Stimulated activated CD8-positive, alpha-beta memory T cell treated with anti-CD3 and anti-CD28 coated beads, Interleukin-7, amount 100 ng/mL, for 1 hour (primary cell): ENCODE data around the gene FGGY.
"Not testable (repeated sequence)": the region's sequence is repeated elsewhere in the genome, so short reads cannot be mapped to it uniquely, and the experiment has no call there.

ENCODE experiments used
- DNase-seq, 2 donors: peaks; one replicate each; pipeline ENCODE4 v3.0.0-alpha.2; 2020; ENCODE audit warnings: low read depth in 2 of 2

The FGGY gene

DNA sequence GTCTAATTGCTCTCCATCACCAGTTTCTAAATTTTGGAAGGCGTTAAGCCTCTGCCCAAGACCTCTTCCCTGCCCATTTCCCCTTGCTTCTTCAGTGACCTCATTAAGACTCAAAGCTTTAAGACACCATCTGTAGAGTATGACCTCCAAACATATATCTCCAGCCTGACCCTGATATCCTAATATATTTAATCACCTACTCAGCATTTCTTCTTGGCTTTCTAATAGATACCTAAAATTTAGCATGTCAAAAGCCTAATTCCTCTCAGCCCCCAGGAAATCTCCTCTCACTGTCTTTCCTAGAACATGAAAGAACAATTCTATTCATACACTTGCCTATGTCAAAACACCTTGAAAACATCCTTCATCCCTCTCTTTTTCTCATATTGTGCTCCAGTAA, 282.3 kb downstream of the FGGY start:
- no peak for DNase-seq

- DNase-seq: no peak
Measured at GRCh38 chr1:59580257-59580656, 283.4 kb downstream of the FGGY start.

- not testable (repeated sequence) for DNase-seq
Measured at GRCh38 chr1:59592410-59592809, 295.5 kb downstream of the FGGY start.

GRCh38 chr1:59592924-59593323, 296.0 kb downstream of the FGGY start:
- DNase-seq: no peak

DNA sequence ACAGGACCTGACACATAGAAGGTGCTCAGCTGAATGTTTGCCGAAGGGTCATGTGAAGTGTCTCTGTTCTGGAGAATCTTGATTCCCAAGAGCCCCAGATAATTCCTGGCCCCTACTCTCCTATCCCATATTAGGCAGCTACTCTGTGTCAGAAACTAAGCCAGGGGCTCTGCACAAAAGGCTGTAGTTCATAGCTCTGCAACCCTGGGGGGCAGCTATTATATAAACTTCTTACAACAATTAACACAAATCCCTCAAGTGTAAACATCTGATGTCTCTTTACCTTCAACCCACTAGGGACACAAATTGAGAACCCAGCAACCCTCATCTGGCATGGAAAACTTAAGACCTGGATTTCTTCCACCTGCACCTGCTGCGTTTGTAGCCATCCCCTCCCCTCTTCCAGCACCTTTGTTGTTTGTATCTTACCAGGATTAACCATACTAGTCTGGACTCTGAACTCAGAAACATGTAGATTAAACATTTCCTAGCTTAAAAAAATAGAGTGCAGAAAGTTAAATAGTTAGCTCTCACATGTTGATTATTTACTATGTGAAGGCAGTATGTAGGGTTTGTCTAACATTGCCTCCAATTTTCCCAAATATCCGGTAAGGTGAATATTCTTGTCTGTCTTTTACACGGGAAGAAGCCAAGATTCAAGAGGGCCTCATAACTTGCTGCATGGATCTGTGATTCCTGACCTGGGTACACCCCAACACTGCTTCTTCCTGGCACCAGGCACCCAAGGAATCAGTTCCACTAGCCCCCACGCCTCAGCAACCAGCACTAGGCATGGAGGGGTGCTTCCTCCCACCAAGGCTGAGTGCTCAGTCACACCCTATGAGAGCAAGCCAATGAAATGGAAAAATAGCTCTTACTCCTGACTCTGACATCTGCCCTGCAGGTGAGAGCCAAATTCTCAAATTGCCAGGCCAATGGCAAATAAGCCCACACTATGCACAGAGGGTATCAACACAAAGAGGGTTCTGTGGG, 297.2 kb downstream of the FGGY start:
- DNase-seq: no peak

DNA sequence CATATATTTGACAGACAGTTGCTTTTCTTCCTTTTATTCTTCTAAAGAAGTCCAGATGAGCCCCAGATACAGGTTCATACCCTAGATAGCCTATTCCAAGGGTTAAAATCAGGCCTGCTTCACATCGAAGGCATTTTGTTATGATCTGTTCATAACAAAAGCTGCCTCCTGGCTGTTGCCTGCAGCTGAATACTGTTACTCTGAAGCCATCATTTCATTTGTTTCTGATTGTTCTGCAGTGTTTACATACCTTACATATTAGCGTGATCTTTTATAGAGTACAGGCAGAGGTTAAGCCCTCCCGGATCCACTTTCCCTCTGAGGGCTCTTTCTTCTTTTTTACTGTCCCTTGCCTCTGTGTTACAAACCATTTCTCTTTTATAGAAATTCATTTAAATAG, 298.9 kb downstream of the FGGY start:
- no peak for DNase-seq

DNA sequence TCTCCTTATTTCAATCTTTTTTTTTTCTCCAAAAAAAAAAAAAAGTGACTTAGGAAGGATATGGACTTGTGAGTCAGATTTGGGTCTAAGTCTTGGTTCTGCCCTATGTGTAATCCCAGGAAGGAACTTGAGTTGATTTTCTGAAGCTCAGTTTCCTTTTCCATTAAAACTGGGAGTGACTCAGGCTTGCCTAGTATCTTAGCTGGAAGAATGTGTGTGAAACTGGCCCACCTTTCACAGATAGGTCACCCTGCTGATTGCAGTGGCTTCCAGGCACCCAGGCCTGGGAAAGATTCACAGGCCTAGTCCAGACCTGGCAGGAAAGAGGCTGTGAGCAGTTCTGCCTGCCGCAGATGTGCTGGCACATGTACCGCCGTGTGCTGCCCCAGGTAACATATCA, 299.5 kb downstream of the FGGY start:
- no peak for DNase-seq

DNA sequence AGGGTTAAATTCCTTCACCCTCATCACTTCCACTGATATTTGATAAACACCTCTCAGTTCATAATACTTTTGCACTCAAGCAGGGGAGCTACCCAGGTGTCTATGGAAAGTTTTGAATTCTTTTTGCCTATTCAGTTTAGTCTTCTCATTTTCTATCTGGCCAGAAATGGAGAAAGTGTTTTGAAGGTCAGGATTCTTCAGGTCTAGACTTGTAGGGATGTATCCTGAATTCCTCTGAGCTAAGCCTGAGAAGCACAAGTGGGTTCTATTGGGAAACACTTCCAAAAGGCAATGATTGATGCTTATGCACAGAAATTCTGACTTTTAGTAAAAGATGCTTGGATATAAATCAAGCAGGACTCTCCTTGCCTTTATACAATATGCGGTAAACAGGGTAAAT, 300.1 kb downstream of the FGGY start:
- no peak for DNase-seq

DNA sequence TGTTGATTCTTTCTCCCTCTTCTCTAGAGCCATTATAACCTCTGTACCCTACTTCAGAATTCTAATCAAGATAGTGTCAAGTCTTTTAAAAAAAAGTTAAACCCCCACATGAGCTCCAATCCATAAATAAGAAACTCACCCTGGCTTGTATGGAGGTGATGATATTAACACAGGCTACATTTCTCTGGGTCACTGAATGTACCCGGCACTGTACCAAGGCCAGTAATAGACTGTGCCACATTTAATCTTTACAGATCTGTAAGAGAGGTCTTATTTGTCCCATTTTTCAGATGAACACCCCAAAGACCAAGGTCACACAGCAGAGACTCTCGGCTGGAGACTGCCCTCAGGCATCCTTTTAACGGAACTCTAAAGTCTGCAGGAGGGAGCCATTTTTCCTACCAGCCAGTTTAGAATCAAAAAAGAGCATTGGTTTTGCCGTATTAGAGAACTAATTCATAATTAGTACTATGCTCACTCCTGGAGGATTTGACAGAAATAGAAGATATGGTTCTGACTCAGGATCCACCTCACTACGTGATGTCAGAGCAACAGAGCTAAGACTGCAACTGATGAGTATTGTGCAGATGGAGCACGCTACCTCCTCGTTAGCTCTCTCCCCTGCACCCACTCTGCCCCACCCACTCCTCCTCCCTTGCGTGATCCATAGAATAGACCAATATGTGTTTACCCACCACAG, 300.7 kb downstream of the FGGY start:
- no peak for DNase-seq

DNA sequence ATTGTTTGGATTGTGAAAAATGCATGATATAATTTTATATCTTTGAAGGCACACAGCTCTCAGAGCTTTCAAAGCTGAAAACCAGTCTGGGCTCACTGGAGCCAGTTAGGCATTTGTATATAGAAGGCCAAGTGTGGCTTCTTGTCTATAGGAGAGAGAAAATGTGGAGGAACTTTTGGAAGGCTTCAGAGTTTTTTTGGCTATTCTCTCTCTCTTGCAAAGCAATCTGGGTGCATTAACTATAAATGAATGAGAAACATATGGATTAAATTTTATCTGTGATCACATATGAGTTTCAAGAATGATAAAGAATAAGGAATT, 301.2 kb downstream of the FGGY start:
- DNase-seq: no peak

DNA sequence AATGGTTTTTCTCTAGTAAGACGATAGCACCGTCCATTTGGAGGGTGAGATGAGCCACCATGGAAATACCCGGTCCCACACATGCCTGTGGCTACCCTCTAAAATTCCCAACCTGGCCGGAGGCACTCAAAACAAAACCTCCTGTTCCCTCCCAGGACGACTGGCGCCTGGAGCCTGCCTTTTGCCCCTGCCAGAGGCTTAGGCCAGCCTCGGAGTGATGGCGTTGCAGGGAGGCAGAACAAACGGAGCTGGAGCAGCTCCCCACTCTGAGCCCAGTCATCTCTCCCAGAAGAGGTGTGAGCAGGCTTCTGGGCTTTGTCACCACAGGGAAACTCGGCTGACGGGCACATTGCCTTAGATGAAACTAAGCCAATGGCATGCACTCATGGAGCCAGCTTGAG, 304.1 kb downstream of the FGGY start:
- DNase-seq: no peak

- no peak for DNase-seq
Measured at GRCh38 chr1:59601811-59602210, 304.9 kb downstream of the FGGY start.

DNA sequence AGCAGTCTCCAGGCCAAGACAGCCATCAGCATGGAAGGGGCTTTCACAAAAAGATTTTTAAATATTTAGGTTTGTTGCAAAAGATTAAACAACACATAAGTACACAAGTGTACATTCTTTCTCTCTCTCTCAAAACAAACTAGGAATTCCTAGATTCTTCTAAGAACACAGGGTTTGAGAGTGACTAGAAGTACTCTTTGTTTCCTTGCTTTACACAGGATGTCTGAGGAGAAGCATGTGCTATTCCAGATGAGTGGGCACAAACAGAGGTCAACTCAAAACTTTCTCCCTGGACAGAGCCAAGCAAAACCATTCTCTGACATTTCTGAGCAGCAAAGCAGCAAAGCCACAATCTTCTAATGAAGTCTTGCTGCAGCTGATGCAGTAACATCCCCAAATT, 307.3 kb downstream of the FGGY start:
- DNase-seq: no peak

DNA sequence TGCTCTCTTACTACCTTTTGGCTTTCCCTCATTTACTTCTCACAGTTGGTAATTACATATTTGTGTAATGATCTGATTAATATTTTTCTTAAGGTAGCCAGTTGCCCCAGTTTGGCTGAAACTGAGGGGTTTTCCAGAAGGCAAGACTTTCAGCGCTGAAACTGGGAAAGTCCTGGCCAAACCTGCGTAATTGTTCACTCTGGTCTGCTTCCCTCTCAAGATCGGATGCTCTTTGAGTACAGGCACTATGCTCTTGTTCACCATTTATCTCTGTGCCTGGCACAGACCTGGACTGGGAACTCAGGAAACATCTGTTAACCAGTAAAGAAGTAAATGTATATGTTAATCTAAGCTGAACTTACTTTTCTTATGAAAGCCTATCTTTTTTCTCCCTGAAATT, 308.3 kb downstream of the FGGY start:
- DNase-seq: no peak

DNA sequence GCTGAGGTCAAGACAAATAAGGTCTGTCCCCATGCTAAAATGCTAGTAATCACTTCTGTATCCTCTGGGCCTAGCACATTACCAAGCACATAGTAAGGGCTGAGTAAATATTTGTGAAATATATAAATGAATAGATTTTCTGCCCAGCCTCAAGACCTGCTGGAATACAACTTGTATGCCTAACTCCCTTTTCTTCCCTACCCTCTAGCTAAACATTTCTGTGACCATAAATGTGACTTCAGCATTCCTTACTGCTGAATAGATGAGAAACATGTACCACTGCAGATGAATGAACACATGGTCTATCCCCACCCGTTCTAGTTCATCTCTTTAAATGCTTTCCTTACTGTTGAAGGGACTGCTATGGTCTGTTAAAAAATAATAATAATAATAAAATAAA, 308.9 kb downstream of the FGGY start:
- no peak for DNase-seq

DNA sequence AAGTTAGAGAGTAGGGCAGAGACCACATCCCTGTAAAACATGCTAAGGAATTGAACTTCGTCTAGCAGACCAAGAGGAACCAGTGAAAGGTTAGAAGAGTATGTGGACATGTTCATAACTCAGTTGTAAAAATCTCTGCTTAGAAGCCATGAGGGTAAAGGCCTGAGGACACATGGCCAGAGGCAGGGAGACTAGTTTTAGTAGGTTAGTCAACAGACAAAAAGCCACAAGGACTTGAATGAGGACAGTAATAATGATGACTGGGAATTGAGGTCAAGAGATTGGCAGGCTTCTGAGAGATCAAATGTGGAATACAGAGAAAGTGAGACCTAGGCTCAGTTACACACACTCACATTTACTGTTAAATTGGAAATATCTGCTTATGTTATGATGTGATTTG, 312.4 kb downstream of the FGGY start:
- no peak for DNase-seq

- DNase-seq: not testable (repeated sequence)
Measured at GRCh38 chr1:59610499-59610898, 313.6 kb downstream of the FGGY start.

DNA sequence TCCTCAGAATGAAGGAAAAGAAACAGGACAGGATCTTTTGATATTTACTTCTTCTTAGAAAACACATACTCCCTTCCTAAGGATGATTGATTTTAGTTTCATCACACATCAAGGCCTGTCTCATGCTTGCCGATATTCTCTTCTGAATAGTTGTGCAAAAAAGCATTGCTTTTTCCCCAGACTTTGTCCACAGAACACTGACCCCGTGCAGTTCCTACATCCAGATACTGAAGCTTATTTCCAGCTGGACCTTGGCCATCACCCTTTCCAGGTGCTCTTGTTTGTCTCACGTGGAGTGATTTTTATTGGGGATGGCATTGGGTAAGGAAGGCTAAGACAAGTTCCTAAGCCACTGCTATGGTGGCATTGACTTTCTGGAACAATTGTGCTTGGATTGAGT, 320.5 kb downstream of the FGGY start:
- DNase-seq: no peak

GRCh38 chr1:59619557-59619956, 322.7 kb downstream of the FGGY start:
- no peak for DNase-seq

- no peak for DNase-seq
Measured at GRCh38 chr1:59625384-59625783, 328.5 kb downstream of the FGGY start.

DNA sequence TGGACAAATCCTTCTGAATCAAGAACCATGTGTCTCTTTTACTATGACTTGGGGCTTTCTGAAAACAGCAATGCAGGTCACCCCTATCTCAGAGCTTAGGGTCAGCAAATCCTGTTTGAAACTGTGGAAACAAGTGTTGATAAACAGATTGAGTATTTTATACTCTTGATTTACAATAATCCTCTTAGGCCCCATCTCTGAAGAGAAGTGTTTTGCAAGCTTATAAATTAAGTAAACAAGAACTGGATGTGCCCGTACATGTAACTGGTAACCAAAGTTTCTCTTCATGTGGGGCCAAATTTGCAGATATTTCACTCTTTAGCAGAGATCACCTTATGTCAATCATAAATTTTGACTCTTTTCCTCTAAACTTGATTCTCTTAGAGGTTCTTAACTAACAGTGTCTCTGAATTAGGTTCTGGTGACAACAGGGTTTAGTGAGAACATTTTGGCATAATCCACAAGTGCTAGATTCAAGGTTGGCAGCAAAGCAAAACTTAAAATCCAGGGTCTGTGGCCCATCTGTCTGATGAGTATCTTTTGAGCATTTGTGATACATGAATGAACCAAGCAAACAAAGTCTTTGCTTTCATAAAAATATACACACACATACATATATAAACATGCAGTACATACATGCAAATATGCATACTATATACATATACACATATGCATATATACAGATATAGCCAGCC, 334.8 kb downstream of the FGGY start:
- DNase-seq: no peak

GRCh38 chr1:59635097-59635496, 338.2 kb downstream of the FGGY start:
- DNase-seq: no peak
